Tibial artery (tissue), 4 donors: ENCODE measurements around the gene GGCX.

Experiments used
- DNase-seq, 2 donors: peaks; one replicate each; pipeline ENCODE4 v3.0.0-alpha.2; 2019
- H3K27ac ChIP-seq, 2 donors: fragments of 200-600 bp; sonication (generic) in 1 of 2; 1 replicate in 1 of 2; 2 replicates in 1 of 2; pipeline ENCODE4 v1.5.1; 2018 to 2019; ENCODE audit warnings: mild to moderate bottlenecking in 1 of 2
- H3K27me3 ChIP-seq, 2 donors: fragments of 200-600 bp; sonication (generic) in 1 of 2; one replicate each; pipeline versions ENCODE4 v1.5.1 to v1.6.0; 2016 to 2019
- H3K36me3 ChIP-seq, 3 donors: fragments of 200-600 bp; sonication (generic) in 2 of 3; one replicate each; pipeline ENCODE4 v1.5.1; 2016 to 2019; ENCODE audit warnings: mild to moderate bottlenecking in 2 of 3
- H3K4me1 ChIP-seq, 4 donors: fragments of 200-600 bp; sonication (generic) in 2 of 4; 1 replicate in 3 of 4; 2 replicates in 1 of 4; pipeline ENCODE4 v1.5.1; 2016 to 2019
- H3K4me3 ChIP-seq, 2 donors: fragments of 200-600 bp; sonication (generic) in 1 of 2; 1 replicate in 1 of 2; 2 replicates in 1 of 2; pipeline ENCODE4 v1.5.1; 2018 to 2019; ENCODE audit warnings: mild to moderate bottlenecking in 2 of 2
- H3K9me3 ChIP-seq, 3 donors: fragments of 200-600 bp; sonication (generic) in 1 of 3; one replicate each; pipeline ENCODE4 v1.5.1; 2016 to 2019
- intact Hi-C: fragments of 100-400 bp; cut with DNase I; formaldehyde crosslinking; loops from one replicate; pipeline ENCODE4 v1.15.0; 2023; ENCODE audit warnings: low total_unique reads
- TF ChIP-seq, protein P1 (sequence below), 2 experiments: fragments of 200-600 bp in 1 of 2; fragments of 450-650 bp in 1 of 2; IDR thresholded peaks; one replicate each; pipeline ENCODE4 v1.5.1; 2017 to 2019; ENCODE audit warnings: antibody characterized with exemption in 2 of 2, mild to moderate bottlenecking in 1 of 2, moderate library complexity in 1 of 2

GGCX gene

DNA sequence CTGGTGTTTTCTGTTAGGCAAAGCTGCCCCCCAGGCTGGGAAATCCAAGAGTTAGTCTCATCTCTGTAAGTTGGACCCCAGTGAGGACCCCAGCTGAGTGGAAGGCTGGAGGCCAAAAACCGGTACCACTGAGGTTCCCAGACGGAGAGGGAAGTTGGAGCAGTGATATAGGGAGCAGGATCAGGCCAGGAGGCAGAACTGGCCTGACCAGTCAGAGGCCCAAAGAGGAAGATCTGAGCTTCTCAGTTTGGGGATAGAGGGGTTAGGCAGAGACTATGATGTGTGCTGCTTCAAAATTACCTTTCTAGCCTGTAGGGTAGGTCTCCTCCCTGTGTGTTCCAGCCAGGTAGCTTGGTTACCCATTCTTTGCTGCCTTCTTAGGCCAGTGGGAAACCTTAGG lies 29.7 kb upstream of the GGCX start:
- Histone ChIP-seq H3K4me3 (no peak overlapping the region), H3K27ac (peak overlapping the region; percentile 52 to 64), H3K36me3 (no peaks in the 10 kb centered on the region), H3K27me3 (no peaks in the 10 kb centered on the region), H3K9me3 (no peaks in the 10 kb centered on the region), H3K4me1 (peaks cover 0 to 62% (median 36%) of the 10 kb centered on the region in 4 donors)
- intact Hi-C loops, result no loop called here
- no peak for DNase-seq
- TF ChIP-seq, protein P1, sequence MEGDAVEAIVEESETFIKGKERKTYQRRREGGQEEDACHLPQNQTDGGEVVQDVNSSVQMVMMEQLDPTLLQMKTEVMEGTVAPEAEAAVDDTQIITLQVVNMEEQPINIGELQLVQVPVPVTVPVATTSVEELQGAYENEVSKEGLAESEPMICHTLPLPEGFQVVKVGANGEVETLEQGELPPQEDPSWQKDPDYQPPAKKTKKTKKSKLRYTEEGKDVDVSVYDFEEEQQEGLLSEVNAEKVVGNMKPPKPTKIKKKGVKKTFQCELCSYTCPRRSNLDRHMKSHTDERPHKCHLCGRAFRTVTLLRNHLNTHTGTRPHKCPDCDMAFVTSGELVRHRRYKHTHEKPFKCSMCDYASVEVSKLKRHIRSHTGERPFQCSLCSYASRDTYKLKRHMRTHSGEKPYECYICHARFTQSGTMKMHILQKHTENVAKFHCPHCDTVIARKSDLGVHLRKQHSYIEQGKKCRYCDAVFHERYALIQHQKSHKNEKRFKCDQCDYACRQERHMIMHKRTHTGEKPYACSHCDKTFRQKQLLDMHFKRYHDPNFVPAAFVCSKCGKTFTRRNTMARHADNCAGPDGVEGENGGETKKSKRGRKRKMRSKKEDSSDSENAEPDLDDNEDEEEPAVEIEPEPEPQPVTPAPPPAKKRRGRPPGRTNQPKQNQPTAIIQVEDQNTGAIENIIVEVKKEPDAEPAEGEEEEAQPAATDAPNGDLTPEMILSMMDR (IDR thresholded peaks at IDR 0.05), result no peak

DNA sequence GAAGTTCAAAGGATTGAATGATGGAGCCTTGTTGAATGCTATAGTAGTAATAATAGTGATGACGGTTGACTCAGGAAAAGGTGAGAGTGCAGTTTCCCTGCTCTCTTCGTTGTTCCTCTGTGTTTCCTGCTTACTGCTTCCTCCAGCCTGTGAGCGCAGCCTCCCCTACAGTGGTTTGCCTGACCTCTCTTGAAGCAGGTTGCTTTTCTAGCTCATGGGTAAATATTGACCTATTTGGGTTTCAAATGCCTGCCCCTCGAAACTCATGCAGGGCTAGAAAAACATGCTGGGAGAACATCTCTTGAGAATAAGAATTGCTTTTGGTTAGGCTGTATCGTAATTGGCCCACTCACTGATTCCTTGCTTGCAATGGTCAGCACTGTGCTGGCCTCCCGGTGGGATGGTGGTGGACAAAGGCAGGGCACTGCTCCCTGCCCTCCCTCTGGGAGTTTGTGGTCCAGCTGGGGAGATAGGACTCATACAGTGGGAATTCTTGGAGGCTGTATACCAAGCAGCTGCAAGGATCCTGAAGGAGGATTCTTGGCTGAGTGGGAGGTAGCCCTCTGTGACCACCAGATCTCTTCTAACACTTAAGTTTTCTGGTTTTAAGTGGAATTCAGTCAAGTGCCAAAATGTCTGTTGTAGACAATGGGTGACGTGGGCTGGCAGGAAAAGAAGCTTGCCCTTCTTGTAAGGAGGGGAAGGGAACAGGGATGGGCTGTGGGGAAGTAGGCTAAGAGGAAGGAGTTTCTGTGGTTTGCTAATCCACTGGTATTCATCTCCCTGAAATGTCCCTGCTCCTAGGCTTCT lies 28.9 kb upstream of the GGCX start:
- no peak overlapping the region for H3K4me3 ChIP-seq
- no peaks in the 10 kb centered on the region for H3K36me3 ChIP-seq
- TF ChIP-seq, protein P1 (IDR thresholded peaks at IDR 0.05), result no peak
- no peaks in the 10 kb centered on the region for H3K9me3 ChIP-seq
- peak in 1 of 2 donors; percentile 63 for DNase-seq
- H3K27ac ChIP-seq, result peak overlapping the region; percentile 52 to 64
- H3K27me3 ChIP-seq, result no peaks in the 10 kb centered on the region
- intact Hi-C loops, result no loop called here
- peaks cover 0 to 69% (median 40%) of the 10 kb centered on the region in 4 donors for H3K4me1 ChIP-seq

DNA sequence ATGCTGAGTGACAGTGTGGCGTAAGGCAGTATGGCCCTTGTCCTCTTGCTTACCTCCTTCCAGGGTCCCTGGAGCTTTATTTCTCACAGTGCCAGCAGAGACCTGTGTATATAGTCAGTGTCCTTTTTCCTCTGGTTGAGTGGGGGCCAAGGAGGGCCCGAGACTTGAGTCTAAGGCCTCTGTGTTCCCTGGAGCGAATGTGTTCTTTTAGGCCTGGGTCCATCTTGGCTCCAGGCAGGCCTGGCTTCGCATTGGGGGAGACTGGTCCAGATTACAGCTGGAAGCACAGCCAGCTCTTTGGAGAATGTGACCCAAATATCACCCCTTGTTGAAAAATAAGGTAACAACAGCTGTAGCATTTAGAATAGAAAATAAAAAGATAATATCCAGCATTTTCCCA lies 27.9 kb upstream of the GGCX start:
- H3K4me3 ChIP-seq, result no peak overlapping the region
- peaks cover 0 to 69% (median 40%) of the 10 kb centered on the region in 4 donors for H3K4me1 ChIP-seq
- H3K9me3 ChIP-seq, result no peaks in the 10 kb centered on the region
- H3K36me3 ChIP-seq, result no peaks in the 10 kb centered on the region
- TF ChIP-seq, protein P1 (IDR thresholded peaks at IDR 0.05), result no peak
- intact Hi-C loops, result no loop called here
- H3K27me3 ChIP-seq, result no peaks in the 10 kb centered on the region
- peak in 1 of 2 donors; percentile 58 for DNase-seq
- H3K27ac ChIP-seq, result peak overlapping the region; percentile 52 to 64

DNA sequence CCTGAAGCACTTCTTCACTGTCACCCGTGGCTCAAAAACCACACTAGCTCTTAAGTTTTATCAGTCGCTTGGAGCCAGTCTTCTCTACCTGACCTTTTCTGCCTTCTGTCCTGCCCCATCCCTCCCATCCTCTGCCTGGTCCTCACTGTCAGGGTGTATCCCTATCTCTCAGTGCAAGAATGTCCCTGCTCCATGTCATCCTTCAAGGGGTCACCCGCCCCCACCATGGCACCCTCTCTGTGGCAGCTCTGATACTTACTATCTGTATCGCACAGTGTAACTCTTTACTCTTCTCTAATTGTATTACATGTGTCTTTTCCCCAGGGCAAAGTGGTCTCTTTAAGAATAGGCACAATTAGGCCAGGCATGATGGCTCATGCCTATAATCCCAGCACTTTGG lies 27.4 kb upstream of the GGCX start:
- Histone ChIP-seq H3K27me3 (no peaks in the 10 kb centered on the region), H3K27ac (peak overlapping the region; percentile 52 to 64), H3K4me1 (peaks cover 0 to 73% (median 38%) of the 10 kb centered on the region in 4 donors), H3K36me3 (no peaks in the 10 kb centered on the region), H3K4me3 (no peak overlapping the region), H3K9me3 (no peaks in the 10 kb centered on the region)
- intact Hi-C loops, result no loop called here
- no peak for DNase-seq
- TF ChIP-seq, protein P1 (IDR thresholded peaks at IDR 0.05), result no peak

DNA sequence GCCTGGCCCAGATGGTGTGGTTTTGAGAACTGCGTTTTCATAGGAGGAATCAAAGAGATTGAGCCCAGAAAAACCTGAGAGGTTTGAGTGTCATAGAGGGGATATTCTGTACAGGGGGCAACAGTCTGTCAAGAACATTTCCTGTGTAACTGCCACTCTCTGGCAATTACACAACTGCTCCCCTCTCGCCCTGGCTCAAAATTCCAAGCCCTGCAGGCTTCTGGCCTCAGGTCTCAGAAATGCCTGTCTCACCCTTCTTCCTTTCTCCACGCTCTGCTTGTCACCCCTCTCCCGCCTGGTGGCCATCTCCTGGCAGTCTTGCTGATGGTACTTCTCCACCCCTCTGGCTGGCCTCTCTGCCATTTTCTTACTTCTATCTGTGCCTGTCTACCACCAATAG lies 26.9 kb upstream of the GGCX start:
- TF ChIP-seq, protein P1 (IDR thresholded peaks at IDR 0.05), result no peak
- no peak for DNase-seq
- Histone ChIP-seq H3K27ac (peak overlapping the region; percentile 52 to 64), H3K4me3 (no peak overlapping the region), H3K9me3 (no peaks in the 10 kb centered on the region), H3K27me3 (no peaks in the 10 kb centered on the region), H3K4me1 (peaks cover 0 to 73% (median 38%) of the 10 kb centered on the region in 4 donors), H3K36me3 (no peaks in the 10 kb centered on the region)
- intact Hi-C loops, result no loop called here
